Endothelial cell (in vitro differentiated cells): ENCODE data around the gene SPIRE1. TPM values are rescaled to one million over a fixed set of nuclear protein-coding genes. Genes with fewer than 3 reads are reported as not detected.

Source experiments
- DNase-seq: peaks from one replicate; pipeline ENCODE4 v3.0.0; 2021; ENCODE audit warnings: low spot score
- H3K27ac Mint-ChIP-seq: one replicate; pipeline ENCODE4 v1.8.0; 2021; ENCODE audit warnings: mixed read lengths, inconsistent platforms; ENCODE audit not compliant: unreplicated experiment
- H3K27me3 Mint-ChIP-seq: one replicate; pipeline ENCODE4 v1.8.0; 2021; ENCODE audit warnings: mild to moderate bottlenecking, moderate library complexity, mixed read lengths, inconsistent platforms; ENCODE audit not compliant: unreplicated experiment
- H3K36me3 Mint-ChIP-seq: one replicate; pipeline ENCODE4 v1.8.0; 2021; ENCODE audit warnings: mild to moderate bottlenecking, low read depth, mixed read lengths, inconsistent platforms; ENCODE audit not compliant: unreplicated experiment
- H3K4me1 Mint-ChIP-seq: one replicate; pipeline ENCODE4 v1.8.0; 2021; ENCODE audit warnings: mild to moderate bottlenecking, mixed read lengths, inconsistent platforms; ENCODE audit not compliant: unreplicated experiment
- H3K4me3 Mint-ChIP-seq: one replicate; pipeline ENCODE4 v1.8.0; 2021; ENCODE audit warnings: mild to moderate bottlenecking, mixed read lengths, inconsistent platforms; ENCODE audit not compliant: unreplicated experiment
- H3K9me3 Mint-ChIP-seq: one replicate; pipeline ENCODE4 v1.8.0; 2021; ENCODE audit warnings: mixed read lengths, inconsistent platforms; ENCODE audit not compliant: unreplicated experiment
- total RNA-seq: library from RNA; stranded (reverse); fragmentation: NEBNext Ultra II Directional; extraction: Animal tissue kit (Norgen Biotek cat#: 25700); gene quantifications from one replicate; pipeline ENCODE4 v1.2.1, GENCODE V29; 2021; ENCODE audit not compliant: unreplicated experiment
- TF ChIP-seq, protein P1 (sequence below): fragments of 200-600 bp; sonication (generic); IDR thresholded peaks from one replicate; pipeline ENCODE4 v1.5.0; 2021; ENCODE audit warnings: antibody characterized with exemption; ENCODE audit not compliant: unreplicated experiment

SPIRE1 gene
- total RNA-seq, 1 donor from 2014 or later, result 31.3 TPM

- H3K9me3 Mint-ChIP-seq, result no peaks in the 10 kb centered on the region
- no peaks in the 10 kb centered on the region for H3K27me3 Mint-ChIP-seq
- TF ChIP-seq, protein P1, sequence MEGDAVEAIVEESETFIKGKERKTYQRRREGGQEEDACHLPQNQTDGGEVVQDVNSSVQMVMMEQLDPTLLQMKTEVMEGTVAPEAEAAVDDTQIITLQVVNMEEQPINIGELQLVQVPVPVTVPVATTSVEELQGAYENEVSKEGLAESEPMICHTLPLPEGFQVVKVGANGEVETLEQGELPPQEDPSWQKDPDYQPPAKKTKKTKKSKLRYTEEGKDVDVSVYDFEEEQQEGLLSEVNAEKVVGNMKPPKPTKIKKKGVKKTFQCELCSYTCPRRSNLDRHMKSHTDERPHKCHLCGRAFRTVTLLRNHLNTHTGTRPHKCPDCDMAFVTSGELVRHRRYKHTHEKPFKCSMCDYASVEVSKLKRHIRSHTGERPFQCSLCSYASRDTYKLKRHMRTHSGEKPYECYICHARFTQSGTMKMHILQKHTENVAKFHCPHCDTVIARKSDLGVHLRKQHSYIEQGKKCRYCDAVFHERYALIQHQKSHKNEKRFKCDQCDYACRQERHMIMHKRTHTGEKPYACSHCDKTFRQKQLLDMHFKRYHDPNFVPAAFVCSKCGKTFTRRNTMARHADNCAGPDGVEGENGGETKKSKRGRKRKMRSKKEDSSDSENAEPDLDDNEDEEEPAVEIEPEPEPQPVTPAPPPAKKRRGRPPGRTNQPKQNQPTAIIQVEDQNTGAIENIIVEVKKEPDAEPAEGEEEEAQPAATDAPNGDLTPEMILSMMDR, result no peak
- peaks cover 35% of the 10 kb centered on the region for H3K4me1 Mint-ChIP-seq
- peak overlapping the region; percentile 81 for H3K27ac Mint-ChIP-seq
- no peak for DNase-seq
- H3K36me3 Mint-ChIP-seq, result no peaks in the 10 kb centered on the region
- H3K4me3 Mint-ChIP-seq, result no peak overlapping the region
Observed at GRCh38 chr18:12595571-12596255, 62.2 kb downstream of the SPIRE1 start.

DNA sequence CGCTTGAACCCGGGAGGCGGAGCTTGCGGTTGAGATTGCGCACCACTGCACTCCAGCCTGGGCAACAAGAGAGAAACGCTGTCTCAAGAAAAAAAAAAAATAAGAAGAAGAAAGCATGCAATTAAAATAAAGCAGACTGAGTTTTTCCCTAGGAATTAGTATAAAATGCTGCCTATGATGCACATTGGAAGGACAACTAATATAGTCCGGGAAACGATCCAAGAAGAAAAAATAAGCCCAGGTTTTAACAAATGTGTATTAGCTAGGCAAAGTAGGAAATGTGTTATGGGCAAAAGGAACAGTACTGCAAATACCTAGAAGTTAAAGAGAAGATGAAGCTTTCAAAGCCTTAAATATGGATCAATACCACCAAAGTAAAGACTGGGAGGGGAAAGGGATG, 64.0 kb downstream of the SPIRE1 start:
- no peak overlapping the region for H3K27ac Mint-ChIP-seq
- DNase-seq, result no peak
- H3K9me3 Mint-ChIP-seq, result no peaks in the 10 kb centered on the region
- peaks cover 27% of the 10 kb centered on the region for H3K4me1 Mint-ChIP-seq
- H3K4me3 Mint-ChIP-seq, result no peak overlapping the region
- H3K36me3 Mint-ChIP-seq, result no peaks in the 10 kb centered on the region
- TF ChIP-seq, protein P1, result no peak
- no peaks in the 10 kb centered on the region for H3K27me3 Mint-ChIP-seq

DNA sequence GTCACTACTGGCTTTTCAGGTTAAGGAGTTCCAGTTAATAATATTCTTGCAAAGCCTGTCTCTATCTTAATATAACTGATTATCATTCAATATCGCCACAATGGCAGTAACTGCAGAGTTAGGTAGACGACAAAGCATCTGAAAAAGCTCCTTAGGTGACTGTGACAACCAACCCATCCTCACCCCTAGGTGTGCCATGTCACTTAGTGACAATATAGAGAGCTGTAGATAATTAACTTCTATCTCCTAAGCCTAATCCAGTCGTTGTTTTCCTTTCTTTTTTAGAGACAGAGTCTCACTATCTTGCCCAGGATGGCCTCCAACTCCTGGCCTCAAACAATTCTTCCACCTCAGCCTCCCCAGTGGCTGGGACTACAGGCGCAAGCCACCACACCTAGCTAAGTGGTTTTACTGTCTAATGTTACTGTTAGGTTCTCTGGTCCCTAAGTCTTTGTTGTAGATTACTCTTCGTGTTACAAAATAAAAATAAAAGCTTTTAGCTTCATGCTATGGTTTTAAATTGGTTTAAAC, 65.2 kb downstream of the SPIRE1 start:
- Mint-ChIP-seq H3K4me3 (no peak overlapping the region), H3K9me3 (no peaks in the 10 kb centered on the region), H3K27ac (no peak overlapping the region), H3K27me3 (no peaks in the 10 kb centered on the region), H3K36me3 (no peaks in the 10 kb centered on the region), H3K4me1 (peaks cover 24% of the 10 kb centered on the region)
- TF ChIP-seq, protein P1, result no peak
- DNase-seq, result no peak

DNA sequence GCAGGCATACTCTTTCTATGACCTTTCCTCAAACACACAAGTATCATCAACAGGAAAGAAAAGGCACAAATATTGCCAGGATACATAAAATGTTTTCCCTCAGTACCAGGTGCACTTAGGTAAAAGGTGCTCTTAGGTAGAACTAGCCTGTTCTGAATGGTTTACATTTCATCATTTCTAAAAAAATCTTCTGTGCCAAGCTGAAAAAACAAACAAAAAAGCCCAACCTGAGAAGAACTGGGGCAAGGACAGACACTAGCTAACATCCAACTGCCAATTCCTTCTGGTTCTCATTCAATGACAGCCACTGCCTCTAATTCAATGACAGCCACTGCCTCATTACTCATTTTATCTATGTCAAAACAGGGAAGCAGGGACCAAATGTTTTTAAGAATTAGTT, 68.5 kb downstream of the SPIRE1 start:
- no peak overlapping the region for H3K27ac Mint-ChIP-seq
- H3K9me3 Mint-ChIP-seq, result no peaks in the 10 kb centered on the region
- no peaks in the 10 kb centered on the region for H3K36me3 Mint-ChIP-seq
- no peaks in the 10 kb centered on the region for H3K27me3 Mint-ChIP-seq
- peaks cover 5% of the 10 kb centered on the region for H3K4me1 Mint-ChIP-seq
- no peak overlapping the region for H3K4me3 Mint-ChIP-seq
- no peak for DNase-seq
- TF ChIP-seq, protein P1, result no peak

DNA sequence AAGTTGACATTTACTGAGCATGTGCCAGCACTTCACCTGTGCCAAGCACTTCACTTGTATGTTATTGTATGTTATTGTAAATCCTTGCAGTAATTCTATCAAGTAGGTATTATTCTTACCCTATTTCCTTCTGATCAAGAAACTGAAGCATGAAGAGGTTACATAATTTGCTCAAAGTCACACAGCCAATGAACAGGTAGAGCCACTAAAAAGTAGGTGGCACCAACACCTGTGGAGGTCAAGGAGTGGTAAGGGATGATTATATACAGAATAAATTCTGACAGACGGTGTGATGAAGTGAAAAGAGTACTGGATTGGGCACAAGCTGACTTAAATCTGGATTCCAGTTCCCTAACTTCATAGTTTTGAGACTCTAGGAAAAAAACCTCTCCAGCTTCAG, 71.0 kb downstream of the SPIRE1 start:
- Mint-ChIP-seq H3K4me1 (peaks cover 5% of the 10 kb centered on the region), H3K36me3 (no peaks in the 10 kb centered on the region), H3K27me3 (no peaks in the 10 kb centered on the region), H3K4me3 (no peak overlapping the region), H3K9me3 (no peaks in the 10 kb centered on the region), H3K27ac (no peak overlapping the region)
- TF ChIP-seq, protein P1, result no peak
- DNase-seq, result no peak
